GM12864 (cell line): ENCODE measurements around the gene MED14.
"Not testable (repeated sequence)": the region's sequence is repeated elsewhere in the genome, so short reads cannot be mapped to it uniquely, and the experiment has no call there.

Experiments used
- DNase-seq: peaks from one replicate; pipeline ENCODE4 v3.0.0-alpha.2; 2011; ENCODE audit warnings: low read depth
- H3K4me3 ChIP-seq: 2 replicates; pipeline ENCODE4 v1.5.1; 2011; ENCODE audit warnings: mild to moderate bottlenecking, low read depth, low read length, control low read depth
- TF ChIP-seq, protein P1 (sequence below): IDR thresholded peaks from 2 replicates; pipeline ENCODE4 v1.5.1; 2011; ENCODE audit warnings: low read depth, mild to moderate bottlenecking, moderate library complexity, low read length, control low read depth, inconsistent platforms; ENCODE audit errors: missing control alignments

The MED14 gene

GRCh38 chrX:40749681-40750494 lies 14.5 kb upstream of the MED14 start:
- no peak overlapping the region for H3K4me3 ChIP-seq
- no peak for DNase-seq
- TF ChIP-seq, protein P1, sequence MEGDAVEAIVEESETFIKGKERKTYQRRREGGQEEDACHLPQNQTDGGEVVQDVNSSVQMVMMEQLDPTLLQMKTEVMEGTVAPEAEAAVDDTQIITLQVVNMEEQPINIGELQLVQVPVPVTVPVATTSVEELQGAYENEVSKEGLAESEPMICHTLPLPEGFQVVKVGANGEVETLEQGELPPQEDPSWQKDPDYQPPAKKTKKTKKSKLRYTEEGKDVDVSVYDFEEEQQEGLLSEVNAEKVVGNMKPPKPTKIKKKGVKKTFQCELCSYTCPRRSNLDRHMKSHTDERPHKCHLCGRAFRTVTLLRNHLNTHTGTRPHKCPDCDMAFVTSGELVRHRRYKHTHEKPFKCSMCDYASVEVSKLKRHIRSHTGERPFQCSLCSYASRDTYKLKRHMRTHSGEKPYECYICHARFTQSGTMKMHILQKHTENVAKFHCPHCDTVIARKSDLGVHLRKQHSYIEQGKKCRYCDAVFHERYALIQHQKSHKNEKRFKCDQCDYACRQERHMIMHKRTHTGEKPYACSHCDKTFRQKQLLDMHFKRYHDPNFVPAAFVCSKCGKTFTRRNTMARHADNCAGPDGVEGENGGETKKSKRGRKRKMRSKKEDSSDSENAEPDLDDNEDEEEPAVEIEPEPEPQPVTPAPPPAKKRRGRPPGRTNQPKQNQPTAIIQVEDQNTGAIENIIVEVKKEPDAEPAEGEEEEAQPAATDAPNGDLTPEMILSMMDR = no peak

DNA sequence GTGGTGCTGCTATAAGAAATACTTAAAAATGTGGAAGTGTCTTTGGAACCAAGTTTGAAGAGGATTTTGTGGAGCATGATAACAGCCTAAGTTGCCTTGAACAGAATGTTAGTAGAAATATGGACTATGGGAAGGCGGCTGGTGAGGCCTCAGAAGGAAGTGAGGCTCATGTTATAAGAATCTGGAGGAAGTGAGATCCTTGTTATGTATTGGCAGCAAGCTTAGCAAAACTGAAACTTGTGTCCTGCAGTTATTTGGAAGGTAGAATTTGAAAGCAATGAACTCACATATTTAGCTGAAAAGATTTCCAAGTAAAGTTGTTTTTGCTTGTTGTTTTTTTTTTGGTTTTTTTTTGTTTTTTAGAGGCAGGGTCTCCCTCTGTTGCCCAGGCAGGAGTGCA lies 13.6 kb upstream of the MED14 start:
- DNase-seq = no peak
- TF ChIP-seq, protein P1 = no peak
- H3K4me3 ChIP-seq = no peak overlapping the region

DNA sequence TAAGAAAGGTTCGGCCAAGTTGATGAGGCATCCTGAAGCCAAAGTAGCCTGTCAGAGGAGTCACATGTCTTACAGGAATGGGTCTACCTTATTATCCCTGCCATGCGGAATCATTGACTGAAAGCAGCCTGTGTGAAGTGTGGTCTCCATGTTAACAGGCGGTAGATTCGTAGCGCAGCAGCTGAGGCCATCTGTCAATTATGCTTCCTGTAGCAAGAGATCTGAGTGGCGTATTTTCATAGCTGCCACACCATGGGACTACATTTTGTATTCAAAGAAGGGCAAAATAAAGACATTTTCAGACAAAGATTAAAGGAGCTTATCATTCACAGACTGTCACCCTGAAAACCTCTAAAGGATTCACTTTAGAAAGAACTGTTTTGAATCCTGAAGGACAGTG lies 11.2 kb upstream of the MED14 start:
- no peak overlapping the region for H3K4me3 ChIP-seq
- TF ChIP-seq, protein P1 = no peak
- DNase-seq = no peak

- TF ChIP-seq, protein P1 = no peak
Measured at GRCh38 chrX:40736170-40736505, 796 bp upstream of the MED14 start.

DNA sequence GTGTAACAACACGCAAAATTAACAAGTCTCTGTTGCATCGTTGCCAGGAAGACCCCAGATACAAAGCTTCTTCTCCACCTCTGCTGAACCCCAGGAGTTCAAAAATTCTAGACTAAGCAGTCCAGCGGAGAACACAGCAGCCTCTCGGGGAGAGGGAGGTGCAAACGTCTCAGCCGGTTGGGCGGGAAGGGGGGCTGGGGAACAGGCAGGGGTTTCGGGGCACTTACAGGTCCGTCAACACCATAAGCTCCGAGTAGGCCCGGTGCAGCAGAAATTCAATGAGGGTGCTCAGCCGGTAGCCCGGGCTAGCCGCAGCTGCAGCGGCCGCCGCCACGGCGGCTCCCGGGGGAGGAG lies 394 bp downstream of the MED14 start:
- H3K4me3 ChIP-seq = peak overlapping the region; percentile 73
- TF ChIP-seq, protein P1 = no peak
- DNase-seq = no peak

More at GRCh38 chrX:40736170-40736505, 796 bp upstream of the MED14 start:
- H3K4me3 ChIP-seq = peak overlapping the region; percentile 73
- DNase-seq = no peak

DNA sequence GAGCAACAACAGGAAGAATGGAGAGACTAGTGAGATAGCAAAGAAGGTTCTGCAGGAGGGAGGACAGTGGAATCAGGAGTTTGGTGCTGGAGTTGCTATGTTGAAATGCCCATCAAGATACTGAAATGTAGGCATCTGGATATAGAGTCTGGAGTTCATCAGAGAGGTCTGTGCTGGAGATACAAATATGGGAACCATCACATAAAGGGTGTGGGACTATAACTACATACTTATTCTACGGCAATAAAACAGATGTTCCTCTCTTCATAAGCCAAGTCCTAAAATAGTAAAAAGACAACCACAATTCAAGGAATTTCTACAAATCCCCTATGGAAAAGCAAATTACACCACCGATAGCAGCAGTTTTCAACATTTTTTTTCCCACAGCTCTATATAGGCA lies 1.6 kb downstream of the MED14 start:
- H3K4me3 ChIP-seq = peak overlapping the region; percentile 73; the same call in 1 of the 2 replicates
- TF ChIP-seq, protein P1 = no peak
- no peak for DNase-seq

- H3K4me3 ChIP-seq, DNase-seq: not testable (repeated sequence)
Measured at GRCh38 chrX:40732499-40732898, 2.8 kb downstream of the MED14 start.
